ENCODE results near the gene TMEM62.

GRCh38 chr15:43183270-43183669 is 49.9 kb downstream of the TMEM62 start:
- TF ChIP-seq CTCF (optimal IDR thresholded peaks at IDR 0.05 in 1 of 3, IDR thresholded peaks at IDR 0.05 in 1 of 3, conservative IDR thresholded peaks at IDR 0.05 in 1 of 3; ENCODE audit: extremely low read depth in 1 of 3, insufficient read depth in 2 of 3, low read length in 3 of 3) = no peak
- TF ChIP-seq EZH2 (IDR thresholded peaks at IDR 0.05; ENCODE audit: low read length) = no peak
